HG03342 (cell line): ENCODE results near the gene NR0B2.
A peak's percentile ranks its signal among the peaks of the same experiment; 100 is the strongest.

ENCODE experiments used
- ATAC-seq: cut with Tn5 transposase; IDR thresholded peaks from one replicate; pipeline ENCODE4 v1.9.1; 2021; ENCODE audit warnings: mild to moderate bottlenecking, moderate library complexity; ENCODE audit not compliant: unreplicated experiment

Gene NR0B2

DNA sequence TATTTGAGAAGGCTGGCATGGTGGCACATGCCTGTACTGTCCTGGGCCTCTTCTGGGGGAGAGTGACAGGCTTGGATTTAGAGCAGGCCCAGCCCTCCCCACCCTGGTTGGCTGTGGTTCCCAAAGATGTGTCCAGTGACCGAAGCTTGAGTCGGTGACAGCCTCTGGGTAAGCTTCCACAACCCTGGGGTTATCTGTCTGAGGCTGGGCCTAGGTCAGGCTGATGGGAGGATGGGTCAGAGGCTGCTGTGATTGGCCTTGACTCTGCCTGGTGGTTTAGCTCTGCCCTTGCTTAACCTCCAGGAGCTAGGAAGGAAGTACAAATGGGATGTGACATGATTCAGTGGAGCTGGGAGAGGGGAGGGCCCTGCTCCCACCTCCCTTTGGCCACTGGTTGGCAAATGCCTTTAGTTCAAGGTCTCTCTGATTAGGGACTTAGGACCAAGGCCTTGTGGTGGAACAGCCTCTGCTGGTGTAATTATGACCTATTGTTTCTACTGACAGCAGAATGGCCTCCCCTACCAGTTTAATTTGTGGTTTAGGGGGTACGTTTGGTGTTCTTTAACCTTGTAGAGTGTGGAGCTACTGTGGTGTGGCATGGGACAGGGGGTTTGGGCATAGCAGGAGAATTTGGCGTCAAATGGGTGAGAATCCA lies 24.4 kb upstream of the NR0B2 start:
- no peak for ATAC-seq

DNA sequence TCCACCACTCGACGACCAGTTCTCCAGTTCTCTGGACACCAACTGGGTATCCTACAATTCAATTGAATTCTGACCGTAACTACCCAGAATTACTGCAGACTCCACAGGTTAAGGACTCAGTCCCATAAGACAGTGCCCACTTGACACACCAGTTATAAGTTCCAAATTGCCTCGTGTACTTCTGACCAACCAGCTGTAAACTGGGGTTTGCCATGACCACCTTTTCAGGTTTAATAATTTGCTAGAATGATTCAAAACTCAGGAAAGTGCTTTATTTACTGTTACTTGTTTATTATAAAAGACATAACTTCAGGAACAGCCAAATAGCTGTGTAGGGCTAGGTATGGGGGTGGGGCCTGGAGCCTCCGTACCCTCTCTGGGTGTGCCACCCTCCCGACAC lies 23.0 kb upstream of the NR0B2 start:
- no peak for ATAC-seq

DNA sequence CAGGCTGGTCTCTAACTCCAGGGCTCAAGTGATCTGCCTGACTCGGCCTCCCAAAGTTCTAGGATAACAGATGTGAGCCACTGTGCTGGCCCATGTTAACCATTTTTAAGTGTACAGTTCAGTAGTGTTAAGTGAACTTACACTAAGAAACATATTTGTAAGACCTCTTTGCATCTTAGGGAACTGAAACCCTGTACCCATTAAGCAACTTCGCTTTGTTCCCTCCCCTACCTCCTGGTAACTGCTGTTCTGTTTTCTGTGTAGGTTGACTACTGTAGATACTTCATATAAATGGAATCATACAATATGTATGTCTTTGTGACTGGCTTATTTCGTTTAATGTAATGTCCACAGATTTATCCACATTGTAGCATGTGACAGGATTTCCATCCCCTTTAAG lies 18.8 kb upstream of the NR0B2 start:
- ATAC-seq, result no peak

DNA sequence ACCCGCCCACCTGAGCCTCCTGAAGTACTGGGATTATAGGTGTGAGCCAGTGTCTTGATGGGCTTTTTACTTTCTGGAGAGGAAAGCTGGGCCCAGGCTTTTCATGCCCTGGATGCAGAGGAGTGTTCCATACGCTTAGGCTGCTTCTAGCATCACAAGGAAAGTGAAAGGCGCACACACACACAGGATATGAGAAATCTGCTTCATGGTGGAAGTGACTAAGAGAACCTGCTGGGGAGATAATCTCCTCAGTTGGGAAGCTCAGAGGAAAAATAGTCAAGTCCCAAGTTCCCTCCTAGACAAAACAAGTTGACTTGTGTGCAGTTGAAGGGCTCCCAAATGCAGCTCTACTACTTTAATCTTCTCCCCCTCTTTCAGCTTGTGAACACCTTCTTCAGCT lies 9.9 kb upstream of the NR0B2 start:
- ATAC-seq, result no peak

DNA sequence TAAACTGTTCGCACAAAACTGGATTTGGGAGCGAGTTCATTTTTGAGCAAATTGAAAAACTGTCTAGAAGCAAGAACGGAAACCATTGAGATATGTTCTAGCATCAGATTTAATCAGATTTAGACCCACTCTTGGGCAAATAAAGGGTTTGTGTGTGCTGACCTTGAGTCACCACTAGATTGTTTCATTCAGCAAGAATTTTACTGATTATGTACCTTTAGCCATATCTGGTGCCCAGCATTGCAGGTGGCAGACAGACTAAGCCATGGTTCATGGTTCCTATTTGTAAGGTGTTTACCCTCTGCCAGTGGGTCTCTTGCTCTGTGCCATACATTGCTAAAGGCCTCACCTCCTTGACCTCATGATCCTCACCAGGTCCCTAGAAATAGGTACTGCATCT lies 9.1 kb upstream of the NR0B2 start:
- no peak for ATAC-seq

DNA sequence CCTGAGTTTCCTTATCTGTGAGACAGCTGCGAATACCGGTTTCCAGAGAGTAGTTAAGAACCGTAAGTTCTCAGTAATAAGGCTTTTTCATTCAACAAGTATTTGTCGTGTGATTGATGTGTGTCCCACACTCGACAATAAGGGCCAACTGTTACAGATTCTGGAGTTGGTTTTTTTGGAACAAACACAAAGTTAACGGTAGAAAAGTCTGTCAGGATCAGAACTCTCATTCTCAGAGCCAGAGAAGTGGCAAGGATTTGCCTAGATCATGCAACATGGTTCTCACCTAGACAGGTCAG lies 8.6 kb upstream of the NR0B2 start:
- no peak for ATAC-seq

DNA sequence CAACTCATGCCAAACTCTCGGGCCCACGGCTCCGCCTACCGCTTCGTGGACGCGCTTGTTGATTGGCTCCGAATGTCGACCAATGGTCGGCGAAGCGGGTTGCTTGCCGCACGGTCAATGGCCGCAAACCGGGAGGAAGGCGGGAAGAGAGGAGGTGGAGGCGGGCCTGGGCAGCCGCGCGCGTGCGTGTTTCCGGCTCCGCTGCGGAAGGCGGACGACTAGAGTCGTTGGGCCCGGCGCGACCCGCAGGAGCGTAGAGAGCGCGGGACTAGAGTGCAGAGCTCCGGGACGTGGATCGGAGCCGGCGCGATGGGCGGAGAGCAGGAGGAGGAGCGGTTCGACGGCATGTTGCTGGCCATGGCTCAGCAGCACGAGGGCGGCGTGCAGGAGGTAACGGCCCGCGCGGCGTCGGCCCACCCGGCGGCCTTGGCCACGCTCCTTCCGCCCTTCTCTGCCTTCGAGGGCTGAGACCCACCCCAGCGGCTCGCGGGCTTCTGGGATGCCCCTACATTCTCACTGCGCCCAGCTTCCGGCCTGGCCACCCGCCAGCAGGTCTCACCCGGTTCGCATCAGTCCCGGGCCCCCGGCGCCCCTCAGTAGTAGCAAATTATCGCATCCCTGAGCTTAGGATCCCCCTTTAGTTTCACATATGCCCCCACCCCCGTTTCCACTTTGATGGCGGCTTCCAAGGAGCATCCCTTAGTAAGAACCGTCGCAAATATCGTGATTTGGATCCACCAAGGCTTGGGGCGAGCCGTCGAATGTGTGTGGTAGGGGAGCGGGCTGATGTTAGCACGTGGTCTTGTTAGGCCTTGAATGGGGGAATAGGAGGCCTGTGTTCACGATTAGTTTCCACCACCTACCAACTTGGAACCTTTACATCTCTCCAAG lies 8.0 kb upstream of the NR0B2 start, which contains the start of gene NUDC:
Gene NUDC (plus strand): TSS at position 204 of the 891 bp plus-strand sequence. CDS start 106 bp downstream, at position 310.
- ATAC-seq, result peak; percentile 96

DNA sequence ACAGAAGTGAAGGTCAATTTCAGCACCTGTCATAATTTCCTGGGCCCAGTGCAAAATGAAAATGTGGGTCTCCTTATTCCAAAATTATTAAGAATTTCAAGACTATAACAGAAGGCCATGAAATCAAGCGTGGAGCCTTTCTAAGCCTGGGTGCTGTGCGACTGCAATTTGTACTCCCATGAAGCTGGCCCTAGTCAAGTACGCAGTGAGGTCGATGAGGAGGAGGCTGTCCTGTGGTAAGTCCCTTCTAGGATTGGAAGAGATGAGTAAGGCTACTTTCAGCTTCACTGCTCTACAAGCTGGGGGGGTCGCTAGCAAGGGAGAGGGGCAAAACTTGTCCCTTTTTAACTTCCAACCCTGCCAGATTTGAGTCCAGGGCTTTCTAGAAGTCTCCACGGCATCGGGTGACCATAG lies 7.4 kb upstream of the NR0B2 start:
- ATAC-seq, result peak; percentile 23

DNA sequence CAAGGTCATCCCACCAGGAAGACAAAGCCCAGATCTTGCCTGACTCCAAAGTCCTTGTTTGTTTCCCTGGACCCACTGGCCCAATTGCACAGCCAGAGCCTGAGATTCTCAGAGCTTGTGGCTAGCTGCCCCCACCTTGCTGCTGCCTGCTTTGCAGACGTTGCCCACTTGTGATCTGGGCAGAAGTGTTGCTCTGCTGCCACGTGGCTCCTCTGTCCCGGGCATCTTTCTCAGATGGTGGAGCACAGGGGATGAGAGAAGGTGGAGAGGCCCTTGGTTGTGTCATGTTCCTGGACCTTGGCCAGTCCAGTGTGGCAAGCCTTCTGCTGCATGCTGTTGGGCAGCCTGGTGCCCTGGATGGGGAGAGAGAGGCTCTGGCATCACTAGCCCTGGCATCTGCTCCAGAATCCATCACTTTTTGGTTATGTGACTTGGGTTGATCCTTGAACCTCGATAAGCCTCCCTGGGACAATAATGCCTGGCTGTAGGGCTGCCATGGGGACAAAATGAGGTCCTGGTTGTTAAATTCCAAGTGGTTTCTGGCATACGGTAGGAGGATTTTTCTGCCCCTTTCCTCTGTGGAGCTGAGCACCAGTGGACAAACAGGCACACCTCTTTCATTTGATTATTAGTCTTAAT lies 1.5 kb upstream of the NR0B2 start:
- no peak for ATAC-seq

DNA sequence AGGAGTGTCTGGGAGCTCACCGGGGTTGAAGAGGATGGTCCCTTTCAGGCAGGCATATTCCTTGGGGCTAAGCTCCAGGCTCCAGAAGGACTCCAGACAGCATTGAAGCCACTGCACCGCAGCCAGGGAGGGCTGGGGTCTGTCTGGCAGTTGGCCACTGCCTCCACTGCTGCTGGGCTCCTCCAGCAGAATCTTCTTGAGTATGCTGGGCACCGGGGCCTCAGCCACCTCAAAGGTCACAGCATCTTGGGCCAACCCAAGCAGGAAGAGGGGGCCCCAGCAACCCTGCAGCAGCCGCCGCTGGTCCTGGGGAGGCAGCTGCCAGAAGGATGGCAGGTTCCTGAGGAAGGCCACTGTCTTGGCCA lies 404 bp downstream of the NR0B2 start:
- no peak for ATAC-seq

DNA sequence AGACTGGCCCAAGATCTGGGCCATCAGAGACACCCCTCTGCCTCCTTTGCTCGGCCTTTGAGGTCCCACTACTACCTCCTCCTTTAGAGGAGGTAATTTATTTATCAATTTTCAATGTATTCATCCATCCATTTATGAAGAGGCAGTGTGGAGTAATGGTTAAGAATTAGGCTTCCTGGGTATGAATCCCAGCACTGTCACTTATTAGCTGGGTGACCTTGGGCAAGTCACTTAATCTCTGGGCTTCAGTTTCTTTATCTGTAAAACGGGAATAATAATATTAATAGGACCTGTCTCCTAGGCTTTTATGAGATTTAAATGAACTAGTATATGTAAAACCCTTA lies 1.7 kb downstream of the NR0B2 start:
- ATAC-seq, result no peak

DNA sequence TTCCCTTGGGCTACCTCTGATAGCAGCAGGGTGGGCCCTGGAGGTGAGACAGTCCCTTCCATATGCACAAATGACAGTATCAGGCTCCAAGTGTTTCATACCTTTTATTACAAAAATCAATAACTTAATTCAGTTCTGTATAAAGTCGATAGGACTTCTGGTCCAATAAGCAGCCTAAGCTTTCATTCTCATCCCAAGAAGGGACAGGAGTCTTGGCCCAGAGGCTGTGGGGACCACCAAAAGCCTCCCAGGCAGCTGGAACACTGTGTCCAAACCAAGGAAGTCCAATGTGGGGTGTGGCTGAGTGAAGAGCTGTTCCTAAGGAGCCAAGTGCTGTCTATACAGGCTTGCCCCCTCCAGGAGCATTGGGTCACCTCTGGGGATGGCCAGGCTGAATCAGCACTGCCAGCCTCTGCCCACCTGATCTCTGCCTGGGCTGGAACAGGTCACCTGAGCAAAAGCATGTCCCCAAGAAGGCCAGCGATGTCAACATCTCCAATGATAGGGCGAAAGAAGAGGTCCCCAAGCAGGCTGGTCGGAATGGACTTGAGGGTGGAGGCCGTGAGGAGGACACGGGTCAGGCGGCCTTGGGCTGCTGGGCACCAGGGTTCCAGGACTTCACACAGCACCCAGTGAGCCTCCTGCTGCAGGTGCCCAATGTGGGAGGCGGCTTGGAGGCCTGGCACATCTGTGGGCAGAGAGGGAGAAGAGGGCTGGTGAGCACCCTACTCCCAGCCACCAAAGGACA lies 2.2 kb downstream of the NR0B2 start:
- no peak for ATAC-seq

DNA sequence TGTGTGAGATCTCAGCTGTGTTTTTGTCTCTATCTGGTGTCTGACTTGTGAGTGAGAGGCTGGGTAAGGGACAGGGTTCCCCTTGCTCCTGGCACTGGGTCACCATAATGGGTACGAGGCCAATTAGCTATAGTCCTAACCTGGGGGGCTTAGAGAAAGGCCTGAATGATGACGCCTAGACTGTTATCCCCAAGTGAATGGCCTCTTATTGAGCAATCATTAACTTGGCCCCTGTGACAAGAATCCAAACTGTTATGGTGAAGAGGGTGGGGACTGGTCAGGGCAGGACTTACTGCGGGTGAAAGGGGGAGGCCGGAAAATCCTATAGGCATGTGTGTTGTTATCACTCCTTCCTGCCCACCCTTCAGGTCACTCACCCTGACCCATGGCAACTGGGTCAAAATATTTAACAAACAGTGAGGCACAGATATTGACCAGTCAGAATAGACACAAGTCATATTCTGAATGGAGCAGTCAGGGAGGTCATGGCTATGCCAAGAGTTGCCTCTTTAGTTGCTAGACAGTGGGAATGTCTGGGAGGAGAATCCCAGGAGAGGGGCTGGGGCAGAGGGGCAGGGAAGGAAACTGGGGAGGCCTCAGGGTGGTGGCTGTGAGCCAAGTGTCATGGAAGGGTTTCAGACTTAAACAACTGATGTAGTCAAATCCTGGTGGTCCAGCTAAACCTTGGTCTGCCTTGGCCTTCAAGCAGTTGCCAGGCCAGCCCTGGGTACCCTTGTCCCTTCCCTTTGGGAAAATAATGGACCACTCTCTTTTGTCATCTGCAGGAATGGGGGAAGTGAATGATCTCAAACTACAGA lies 3.2 kb downstream of the NR0B2 start:
- ATAC-seq, result no peak

DNA sequence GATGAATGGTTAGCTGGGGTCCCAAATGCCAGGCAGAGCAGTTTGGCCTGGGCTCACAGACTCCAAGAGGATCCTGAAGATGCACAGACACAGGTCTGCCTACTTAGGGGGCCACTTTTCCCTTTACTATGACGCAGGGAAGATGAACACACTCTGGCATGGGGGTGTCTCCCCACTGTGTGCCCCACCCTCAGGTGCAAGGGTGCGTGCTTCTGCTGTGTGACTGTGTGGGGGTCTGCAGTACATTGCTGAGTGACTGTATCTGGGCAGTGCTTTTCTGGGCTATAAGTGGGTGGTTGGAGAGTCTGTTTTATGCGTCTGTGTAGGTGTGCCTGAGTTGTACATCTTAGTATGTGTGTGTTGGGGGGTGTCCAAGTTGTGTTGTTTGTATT lies 3.8 kb downstream of the NR0B2 start:
- no peak for ATAC-seq

DNA sequence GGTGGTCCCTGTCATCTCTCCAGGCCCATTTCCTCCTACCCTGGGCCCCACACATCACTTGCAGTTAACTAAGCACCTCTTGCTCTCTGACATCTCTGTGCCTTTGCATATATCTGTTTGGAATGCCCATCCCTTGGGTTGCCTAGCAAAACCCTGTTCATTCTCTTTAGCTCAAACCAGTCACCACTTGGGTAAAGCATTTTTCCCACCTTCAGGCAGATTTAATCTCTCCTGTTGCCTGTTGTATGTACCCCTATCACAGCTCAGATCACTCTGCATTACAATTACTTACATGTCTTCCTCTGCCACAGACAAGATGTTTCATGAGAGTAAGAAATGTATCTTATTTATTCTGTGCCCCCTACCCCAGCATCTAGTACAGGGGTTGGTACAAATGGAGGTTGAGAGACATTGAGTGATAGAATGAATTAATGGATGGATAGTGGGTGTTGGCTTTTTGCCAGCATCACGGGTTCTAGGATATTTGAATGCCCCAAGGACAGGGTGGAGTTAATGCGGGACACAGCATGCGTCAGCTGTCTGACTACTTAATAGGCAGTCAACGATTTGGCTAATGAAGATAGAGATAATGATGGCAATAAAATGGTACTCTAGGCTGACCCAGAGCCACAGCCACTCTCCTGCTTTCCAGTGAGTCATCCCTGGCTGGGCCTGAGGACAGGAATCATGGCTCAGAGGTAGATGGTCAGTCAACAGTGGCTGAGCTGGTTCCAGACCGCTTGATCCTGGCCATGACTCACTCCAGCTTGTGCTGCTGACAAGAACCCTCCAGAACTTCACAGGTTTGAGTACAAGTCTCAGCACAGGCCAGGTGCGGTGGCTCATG lies 6.5 kb downstream of the NR0B2 start:
- ATAC-seq, result no peak

DNA sequence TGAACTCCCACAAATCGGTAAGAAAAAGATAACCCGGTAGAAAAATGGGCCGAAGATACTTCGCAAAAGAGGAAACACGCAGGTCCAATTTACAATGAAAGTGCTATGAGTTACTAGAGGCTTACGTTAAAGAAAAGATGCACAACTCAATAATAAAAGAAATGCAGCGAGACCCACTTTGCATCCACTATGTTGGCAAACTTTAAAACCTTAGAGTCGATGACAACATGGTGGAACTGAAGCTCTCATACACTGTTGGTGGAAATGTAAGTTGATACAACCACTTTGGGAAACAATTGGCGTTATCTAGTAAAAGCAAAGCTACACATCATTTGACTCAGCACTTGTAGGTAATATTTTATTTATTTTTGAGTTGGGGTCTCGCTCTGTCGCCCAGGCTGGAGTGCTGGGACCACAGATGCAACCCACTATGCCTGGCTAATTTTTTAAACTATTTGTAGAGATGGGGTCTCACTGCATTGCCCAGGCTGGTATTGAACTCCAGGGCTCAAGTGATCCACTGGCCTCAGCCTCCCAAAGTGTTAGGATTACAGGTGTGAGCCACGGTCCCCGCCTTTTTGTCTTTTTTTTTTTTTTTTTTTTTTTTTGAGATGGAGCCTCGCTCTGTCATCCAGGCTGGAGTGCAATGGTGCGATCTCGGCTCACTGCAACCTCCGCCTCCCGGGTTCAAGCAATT lies 12.8 kb downstream of the NR0B2 start:
- ATAC-seq, result no peak

DNA sequence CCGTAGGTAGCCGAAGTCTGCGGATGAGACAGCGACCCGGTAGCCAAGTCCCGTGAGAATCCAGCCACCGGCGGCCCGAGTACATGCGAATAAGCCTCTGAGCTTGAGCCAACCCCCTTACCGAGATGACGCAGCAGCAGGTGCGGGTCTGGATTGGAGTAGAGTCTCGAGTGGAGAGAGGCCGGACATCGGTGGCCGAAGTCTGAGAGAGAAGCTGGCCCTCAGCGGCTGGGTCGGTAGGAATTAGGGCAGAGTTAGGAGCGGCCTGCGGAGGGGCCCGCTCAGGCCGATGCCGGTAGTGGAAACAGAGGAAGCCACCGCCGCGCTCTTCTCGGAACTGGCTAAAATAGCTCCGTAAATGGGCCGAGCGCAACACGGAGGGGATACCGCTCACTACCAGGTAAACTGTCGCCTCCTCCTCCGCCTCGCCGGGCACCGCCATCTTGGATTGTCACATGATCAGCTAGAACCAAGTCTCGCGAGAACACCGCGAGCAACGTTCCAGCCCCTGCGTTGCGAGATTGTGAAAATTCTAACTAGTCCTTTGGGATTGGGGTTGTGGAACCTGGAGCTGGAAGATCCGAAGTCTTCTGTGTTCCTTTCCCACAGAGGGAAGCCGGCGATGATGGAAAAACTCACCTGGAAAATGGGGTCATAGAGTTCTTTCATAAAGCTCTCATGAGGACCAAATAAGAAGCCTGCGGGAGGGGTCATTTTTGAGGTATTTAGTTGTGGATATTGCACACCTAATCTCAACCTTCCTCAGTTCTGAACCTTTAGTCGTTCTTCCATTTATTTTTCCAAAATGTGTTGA lies 13.6 kb downstream of the NR0B2 start, which contains the start of gene GPATCH3:
Gene GPATCH3 (minus strand): TSS at position 467 of the 814 bp plus-strand sequence. CDS start 25 bp downstream, at position 442.
- peak; percentile 83 for ATAC-seq

DNA sequence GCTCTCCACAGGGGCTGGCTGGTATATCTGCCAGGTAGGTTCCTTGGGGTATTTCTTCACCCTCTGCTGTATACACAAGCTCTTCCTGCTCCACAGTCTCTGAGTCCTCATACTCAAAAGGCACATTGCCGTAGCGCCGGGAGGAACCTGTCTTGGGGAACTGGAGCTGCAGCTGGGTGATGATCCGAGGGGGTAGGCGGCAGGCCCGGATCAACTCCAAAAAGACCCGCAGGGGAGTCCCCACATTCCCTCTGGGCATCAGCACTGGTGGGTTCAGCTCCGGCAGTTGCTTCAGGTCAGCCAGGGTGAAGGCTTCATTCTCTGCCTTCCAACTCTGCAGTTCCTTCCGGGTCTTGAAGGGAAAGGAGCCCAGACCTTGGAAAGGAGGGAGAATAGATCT lies 16.4 kb downstream of the NR0B2 start:
- ATAC-seq, result no peak
